ENCODE results near the gene ULK4. TPM values are rescaled to one million over a fixed set of nuclear protein-coding genes. Genes with fewer than 3 reads are reported as not detected.

ULK4 gene
- total and polyA plus RNA-seq, 10 donors: 2.0 to 33.3 (median 12.9) TPM

DNA sequence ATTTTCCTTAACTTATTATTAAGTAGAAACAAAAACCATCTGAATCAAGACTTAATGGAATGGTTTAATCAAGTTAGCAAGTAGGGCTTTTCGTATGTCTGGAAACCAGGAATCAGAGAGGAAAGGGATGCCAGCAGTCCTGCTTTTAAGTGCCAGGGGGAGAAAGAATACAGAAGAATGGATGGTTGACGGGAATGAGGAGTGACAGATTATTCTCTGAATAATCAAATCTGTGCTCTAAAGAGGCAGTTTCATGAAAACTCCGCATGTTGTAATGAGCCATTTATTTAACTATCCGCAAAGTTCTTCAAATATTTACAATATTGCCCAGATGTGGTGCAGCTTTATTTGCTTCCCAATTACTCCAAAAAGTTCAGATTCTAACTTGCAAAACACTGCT is 659.6 kb downstream of the ULK4 start:
- no peak overlapping the region for H3K27ac ChIP-seq
- H3K4me3 ChIP-seq: no peak overlapping the region
- H3K27me3 ChIP-seq (replicated peaks in 1 of 7): no peaks in the 10 kb centered on the region
- 92 to 97% (median 94%) methylated on average over 4 of the region's 4 CpGs for WGBS, 5 donors
- no peaks in the 10 kb centered on the region for H3K9me3 ChIP-seq
- intact Hi-C loops (cut with DNase I; ENCODE audit: low total_unique reads): no loop called here
- H3K36me3 ChIP-seq: no peaks in the 10 kb centered on the region
- TF ChIP-seq POLR2AphosphoS5 (IDR thresholded peaks at IDR 0.05): no peak
- no peak for DNase-seq
- peaks cover 0 to 6% (median 0%) of the 10 kb centered on the region in 6 donors for H3K4me1 ChIP-seq

DNA sequence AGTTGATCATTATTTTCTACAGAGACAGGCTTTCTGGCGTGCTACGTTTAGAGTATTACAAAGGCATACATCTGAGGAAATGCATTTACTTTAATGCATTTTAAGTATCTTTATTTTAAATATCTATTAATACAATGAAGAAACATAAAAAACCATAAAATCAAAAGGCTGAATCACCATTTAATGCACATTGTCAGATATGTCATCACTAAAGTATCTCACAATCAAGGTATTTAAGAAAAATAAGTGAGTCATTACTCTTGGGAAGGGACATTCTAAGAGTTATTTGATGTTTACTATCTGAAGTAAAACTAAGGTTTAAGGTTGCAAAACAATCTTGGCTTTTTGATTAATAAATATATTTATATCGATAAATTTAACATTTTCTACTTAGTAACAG is 660.4 kb downstream of the ULK4 start:
- Histone ChIP-seq H3K4me1 (peaks cover 0 to 6% (median 0%) of the 10 kb centered on the region in 6 donors), H3K4me3 (no peak overlapping the region), H3K27me3 (replicated peaks in 1 of 7) (no peaks in the 10 kb centered on the region), H3K27ac (no peak overlapping the region), H3K36me3 (no peaks in the 10 kb centered on the region), H3K9me3 (no peaks in the 10 kb centered on the region)
- 90 to 96% (median 95%) methylated on average over 3 of the region's 3 CpGs for WGBS, 5 donors
- DNase-seq: no peak
- intact Hi-C loops (cut with DNase I; ENCODE audit: low total_unique reads): no loop called here
- TF ChIP-seq POLR2AphosphoS5 (IDR thresholded peaks at IDR 0.05): no peak
- TF ChIP-seq, protein P1, sequence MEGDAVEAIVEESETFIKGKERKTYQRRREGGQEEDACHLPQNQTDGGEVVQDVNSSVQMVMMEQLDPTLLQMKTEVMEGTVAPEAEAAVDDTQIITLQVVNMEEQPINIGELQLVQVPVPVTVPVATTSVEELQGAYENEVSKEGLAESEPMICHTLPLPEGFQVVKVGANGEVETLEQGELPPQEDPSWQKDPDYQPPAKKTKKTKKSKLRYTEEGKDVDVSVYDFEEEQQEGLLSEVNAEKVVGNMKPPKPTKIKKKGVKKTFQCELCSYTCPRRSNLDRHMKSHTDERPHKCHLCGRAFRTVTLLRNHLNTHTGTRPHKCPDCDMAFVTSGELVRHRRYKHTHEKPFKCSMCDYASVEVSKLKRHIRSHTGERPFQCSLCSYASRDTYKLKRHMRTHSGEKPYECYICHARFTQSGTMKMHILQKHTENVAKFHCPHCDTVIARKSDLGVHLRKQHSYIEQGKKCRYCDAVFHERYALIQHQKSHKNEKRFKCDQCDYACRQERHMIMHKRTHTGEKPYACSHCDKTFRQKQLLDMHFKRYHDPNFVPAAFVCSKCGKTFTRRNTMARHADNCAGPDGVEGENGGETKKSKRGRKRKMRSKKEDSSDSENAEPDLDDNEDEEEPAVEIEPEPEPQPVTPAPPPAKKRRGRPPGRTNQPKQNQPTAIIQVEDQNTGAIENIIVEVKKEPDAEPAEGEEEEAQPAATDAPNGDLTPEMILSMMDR (IDR thresholded peaks at IDR 0.05 in 8 of 11, conservative IDR thresholded peaks at IDR 0.05 in 3 of 11): no peak
- no peak for TF ChIP-seq POLR2A (IDR thresholded peaks at IDR 0.05)

GRCh38 chr3:41299036-41299435 is 662.9 kb downstream of the ULK4 start:
- Histone ChIP-seq H3K36me3 (no peaks in the 10 kb centered on the region), H3K4me3 (no peak overlapping the region), H3K9me3 (no peaks in the 10 kb centered on the region), H3K27me3 (replicated peaks in 1 of 7) (no peaks in the 10 kb centered on the region), H3K4me1 (no peaks in the 10 kb centered on the region), H3K27ac (no peak overlapping the region)
- intact Hi-C loops (cut with DNase I; ENCODE audit: low total_unique reads): no loop called here
- TF ChIP-seq POLR2A (IDR thresholded peaks at IDR 0.05): no peak
- TF ChIP-seq POLR2AphosphoS5 (IDR thresholded peaks at IDR 0.05): no peak
- TF ChIP-seq, protein P1 (IDR thresholded peaks at IDR 0.05 in 8 of 11, conservative IDR thresholded peaks at IDR 0.05 in 3 of 11): no peak
- WGBS, 5 donors: 75 to 96% (median 93%) methylated on average over 3 of the region's 3 CpGs
- DNase-seq: no peak

DNA sequence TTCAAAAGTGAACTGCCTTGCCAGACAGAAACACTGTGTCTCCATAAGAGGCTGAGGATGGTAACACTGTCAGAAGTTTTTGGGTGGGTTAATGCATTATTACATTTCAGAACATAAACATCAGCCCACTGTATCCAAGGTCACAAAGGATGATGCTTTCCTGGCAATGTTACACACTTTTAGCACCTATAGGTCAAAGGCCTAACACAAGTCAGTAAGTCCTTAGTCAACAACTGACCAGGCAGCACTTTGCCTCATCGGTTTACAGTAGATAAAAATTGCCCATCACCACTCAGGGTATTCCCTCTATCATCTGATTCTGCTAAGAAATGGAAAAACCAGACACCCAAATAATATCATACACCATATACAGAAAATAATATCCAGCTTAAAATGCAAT is 664.2 kb downstream of the ULK4 start:
- no peak overlapping the region for H3K27ac ChIP-seq
- H3K36me3 ChIP-seq: no peaks in the 10 kb centered on the region
- no peaks in the 10 kb centered on the region for H3K9me3 ChIP-seq
- WGBS, 5 donors: 78 to 100% (median 83%) methylated on average over 1 of the region's 1 CpG
- TF ChIP-seq POLR2AphosphoS5 (IDR thresholded peaks at IDR 0.05) (no peak), POLR2A (IDR thresholded peaks at IDR 0.05) (no peak)
- TF ChIP-seq, protein P1 (IDR thresholded peaks at IDR 0.05 in 8 of 11, conservative IDR thresholded peaks at IDR 0.05 in 3 of 11): no peak
- peaks cover 0 to 5% (median 0%) of the 10 kb centered on the region in 6 donors for H3K4me1 ChIP-seq
- H3K27me3 ChIP-seq (replicated peaks in 1 of 7): no peaks in the 10 kb centered on the region
- intact Hi-C loops (cut with DNase I; ENCODE audit: low total_unique reads): no loop called here
- DNase-seq: no peak
- H3K4me3 ChIP-seq: no peak overlapping the region

DNA sequence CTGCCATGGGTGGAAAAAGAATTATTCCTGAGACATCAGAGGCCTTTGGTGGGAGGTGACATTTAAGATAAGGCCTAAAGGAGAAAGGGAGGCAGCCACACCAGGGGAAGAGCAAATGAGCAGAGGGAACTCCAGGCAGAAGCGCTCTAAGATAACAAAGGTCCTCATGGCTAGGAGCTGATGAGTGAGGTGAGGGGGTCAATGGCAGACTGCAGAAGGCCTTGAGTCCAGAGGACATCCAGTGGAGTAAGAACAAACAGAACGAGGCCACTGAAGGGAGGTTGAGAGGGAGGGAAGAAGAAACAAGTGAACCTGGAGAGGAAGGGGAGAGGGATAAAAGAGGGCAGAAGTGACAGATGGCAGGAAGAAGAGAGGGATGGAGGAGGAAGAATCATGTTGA is 665.3 kb downstream of the ULK4 start:
- TF ChIP-seq POLR2AphosphoS5 (IDR thresholded peaks at IDR 0.05): no peak
- TF ChIP-seq, protein P1 (IDR thresholded peaks at IDR 0.05 in 8 of 11, conservative IDR thresholded peaks at IDR 0.05 in 3 of 11): no peak
- TF ChIP-seq POLR2A (IDR thresholded peaks at IDR 0.05): no peak
- no peak overlapping the region for H3K27ac ChIP-seq
- no peak overlapping the region for H3K4me3 ChIP-seq
- DNase-seq: no peak
- H3K27me3 ChIP-seq (replicated peaks in 1 of 7): no peaks in the 10 kb centered on the region
- 74 to 87% (median 84%) methylated on average over 2 of the region's 2 CpGs for WGBS, 5 donors
- H3K36me3 ChIP-seq: no peaks in the 10 kb centered on the region
- intact Hi-C loops (cut with DNase I; ENCODE audit: low total_unique reads): no loop called here
- no peaks in the 10 kb centered on the region for H3K9me3 ChIP-seq
- peaks cover 0 to 5% (median 0%) of the 10 kb centered on the region in 6 donors for H3K4me1 ChIP-seq

All from spleen (tissue), 11 donors.